HG03342 (cell line): Measurements from ENCODE around the gene SPAG16.
A peak's percentile ranks its signal among the peaks of the same experiment; 100 is the strongest.

ENCODE experiments used
- ATAC-seq: cut with Tn5 transposase; IDR thresholded peaks from one replicate; pipeline ENCODE4 v1.9.1; 2021; ENCODE audit warnings: mild to moderate bottlenecking, moderate library complexity; ENCODE audit not compliant: unreplicated experiment

Gene SPAG16

GRCh38 chr2:213537579-213537978 lies 253.3 kb downstream of the SPAG16 start:
- ATAC-seq = no peak

DNA sequence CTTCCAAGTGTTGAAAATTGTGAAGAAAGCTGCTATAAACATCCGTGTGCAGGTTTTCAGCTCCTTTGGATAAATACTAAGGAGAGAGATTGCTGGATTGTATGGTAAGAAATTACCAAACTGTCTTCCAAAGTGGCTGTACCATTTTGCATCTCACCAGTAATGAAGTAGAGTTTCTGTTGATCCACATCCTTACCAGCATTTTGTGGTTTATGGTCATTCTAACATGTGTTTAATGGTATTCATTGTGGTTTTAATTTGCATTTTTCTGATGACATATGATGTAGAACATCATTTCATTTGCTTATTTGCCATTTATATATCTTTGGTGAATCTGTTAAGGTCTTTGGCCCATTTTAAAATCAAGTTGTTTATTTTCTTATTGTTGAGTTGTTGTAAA lies 260.7 kb downstream of the SPAG16 start:
- ATAC-seq = no peak

GRCh38 chr2:213545481-213545880 lies 261.2 kb downstream of the SPAG16 start:
- ATAC-seq = no peak

DNA sequence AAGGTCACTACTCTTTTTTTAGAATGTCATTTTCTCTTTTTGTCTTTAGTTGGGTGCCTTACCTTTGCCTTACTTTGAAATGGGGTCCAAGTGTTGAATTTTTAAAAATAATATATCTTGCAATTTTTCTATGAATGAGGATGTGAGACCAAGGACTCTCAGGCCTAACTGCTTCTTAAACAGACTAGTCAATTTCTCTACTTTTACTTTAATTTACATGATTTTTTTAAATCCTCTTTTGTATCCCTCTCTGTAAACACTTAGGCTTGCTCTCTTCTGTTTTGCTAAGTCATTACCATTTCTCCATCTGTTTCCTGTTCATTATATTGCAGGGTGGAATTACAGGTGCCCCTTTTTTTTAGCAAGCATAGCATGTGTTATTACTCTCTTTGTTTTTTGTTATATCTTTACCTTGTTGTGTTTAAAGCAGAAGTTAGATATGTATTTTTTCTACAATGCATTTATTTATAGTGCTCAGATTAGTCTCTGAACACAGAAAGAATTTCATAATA lies 261.8 kb downstream of the SPAG16 start:
- no peak for ATAC-seq

GRCh38 chr2:213551526-213551925 lies 267.3 kb downstream of the SPAG16 start:
- no peak for ATAC-seq

GRCh38 chr2:213559053-213559452 lies 274.8 kb downstream of the SPAG16 start:
- no peak for ATAC-seq

DNA sequence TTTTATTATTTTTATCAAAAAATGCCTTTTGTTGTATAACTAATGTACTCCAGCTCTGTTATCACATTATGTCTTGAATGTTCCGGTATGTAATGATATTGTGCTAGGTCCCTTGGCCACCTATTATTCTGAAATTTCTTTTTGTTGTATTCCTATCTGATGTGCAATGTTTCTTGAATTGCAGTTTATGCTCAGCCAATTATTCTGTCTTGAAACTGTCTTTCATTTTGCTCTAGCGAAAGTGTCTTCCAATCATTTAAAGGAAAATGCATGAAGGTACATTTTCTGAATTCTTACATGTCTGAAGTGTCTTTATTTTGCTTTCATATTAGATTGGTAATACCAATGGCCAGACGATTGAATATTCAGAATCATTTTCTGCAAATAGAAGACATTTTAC lies 277.5 kb downstream of the SPAG16 start:
- no peak for ATAC-seq

DNA sequence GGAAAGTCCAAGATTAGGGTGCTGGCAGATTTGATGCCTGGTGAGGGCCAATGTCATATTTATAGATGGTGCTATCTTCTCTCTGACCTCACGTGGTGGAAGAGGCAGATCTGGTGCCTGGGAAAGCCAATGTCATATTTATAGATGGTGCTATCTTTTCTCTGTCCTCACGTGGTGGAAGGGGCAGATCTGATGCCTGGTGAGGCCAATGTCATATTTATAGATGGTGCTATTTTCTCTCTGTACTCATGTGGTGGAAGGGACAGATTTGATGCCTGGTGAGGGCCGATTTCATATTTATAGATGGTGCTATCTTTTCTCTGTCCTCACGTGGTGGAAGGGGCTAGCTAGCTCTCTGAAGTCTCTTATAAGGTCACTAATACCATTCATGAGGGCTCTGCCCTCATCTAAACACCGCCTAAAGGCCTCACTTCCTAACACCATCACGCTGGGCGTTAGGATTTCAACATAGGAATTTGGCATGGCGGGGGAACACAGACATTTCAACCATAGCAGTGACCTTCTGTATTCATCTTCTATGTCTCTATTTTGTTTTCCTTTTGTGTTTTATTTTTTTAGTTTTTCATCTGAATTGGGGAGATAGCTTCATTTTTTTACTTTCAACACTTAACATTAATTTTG lies 278.4 kb downstream of the SPAG16 start:
- no peak for ATAC-seq

DNA sequence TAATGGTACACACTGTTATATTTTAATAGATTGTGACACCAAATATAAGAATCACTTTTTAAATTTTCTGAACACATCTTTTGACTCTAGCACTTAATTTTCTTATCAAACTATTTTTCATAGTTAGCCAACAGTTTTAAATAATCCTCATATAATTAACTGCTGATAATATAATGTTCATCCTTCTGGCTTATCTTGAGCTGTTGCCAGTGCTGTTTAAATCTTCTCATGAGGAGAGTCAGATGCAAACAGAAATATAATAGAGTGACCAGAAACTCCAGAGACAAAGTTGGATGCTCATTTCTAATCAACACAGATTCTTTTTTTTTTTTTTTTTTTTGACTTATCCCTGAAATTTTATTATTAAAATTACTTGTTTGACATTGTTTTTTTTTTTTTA lies 282.6 kb downstream of the SPAG16 start:
- no peak for ATAC-seq

GRCh38 chr2:213609570-213610170 lies 325.4 kb downstream of the SPAG16 start:
- ATAC-seq = no peak

GRCh38 chr2:213627054-213627710 lies 342.9 kb downstream of the SPAG16 start:
- ATAC-seq = no peak

DNA sequence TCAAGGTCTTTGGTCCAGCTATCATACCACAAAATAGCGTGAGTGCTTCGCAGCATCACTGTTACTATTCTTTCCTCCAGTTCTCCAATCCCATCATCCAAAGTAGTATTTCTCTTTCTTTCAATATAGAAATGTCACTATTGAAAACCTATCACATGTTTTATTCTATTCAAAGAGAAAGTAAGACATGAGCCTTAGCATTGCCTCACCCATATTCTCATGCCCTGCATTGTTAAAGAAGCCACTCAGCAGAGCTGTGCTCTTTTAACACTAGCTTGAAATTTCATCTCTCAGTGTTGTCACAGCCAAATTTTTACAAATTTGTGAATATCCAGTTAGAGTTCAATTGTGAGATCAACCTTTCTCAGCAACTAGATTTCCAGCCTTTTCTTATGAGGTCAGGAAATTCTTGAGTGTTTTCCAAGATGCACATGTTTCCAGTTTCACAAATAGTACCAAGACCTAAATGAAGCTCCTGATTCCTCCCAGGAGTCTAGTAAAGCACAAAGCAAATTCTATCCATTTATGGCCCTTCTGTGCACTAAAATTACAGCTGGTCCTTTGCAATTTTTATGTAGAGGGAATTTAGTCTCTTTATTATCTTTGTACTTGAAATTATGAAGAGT lies 343.7 kb downstream of the SPAG16 start:
- ATAC-seq = no peak

GRCh38 chr2:213640738-213641425 lies 356.6 kb downstream of the SPAG16 start:
- ATAC-seq = no peak

GRCh38 chr2:213644926-213645325 lies 360.7 kb downstream of the SPAG16 start:
- ATAC-seq = no peak

- ATAC-seq = no peak
Observed at GRCh38 chr2:213649176-213649575, 364.9 kb downstream of the SPAG16 start.

- no peak for ATAC-seq
Observed at GRCh38 chr2:213664817-213665216, 380.6 kb downstream of the SPAG16 start.

DNA sequence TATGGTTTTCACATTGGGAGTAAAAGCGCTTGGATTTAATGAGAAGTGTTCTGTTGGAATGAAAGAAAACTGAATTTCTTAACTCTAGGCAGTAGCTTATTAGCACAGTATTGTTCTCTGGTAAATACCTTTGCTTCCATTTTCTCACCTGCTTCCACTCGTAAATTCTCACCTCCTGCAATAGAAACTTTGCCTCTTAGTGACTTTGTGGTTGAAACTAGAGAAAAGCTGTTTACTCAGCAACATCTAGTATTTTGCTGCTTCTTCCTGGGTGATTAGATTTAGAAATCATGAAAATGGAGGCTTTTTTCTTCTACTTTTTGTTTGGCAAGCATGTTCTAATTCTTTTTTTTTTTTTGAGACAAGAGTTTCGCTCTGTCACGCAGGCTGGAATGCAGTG lies 385.4 kb downstream of the SPAG16 start:
- ATAC-seq = no peak

DNA sequence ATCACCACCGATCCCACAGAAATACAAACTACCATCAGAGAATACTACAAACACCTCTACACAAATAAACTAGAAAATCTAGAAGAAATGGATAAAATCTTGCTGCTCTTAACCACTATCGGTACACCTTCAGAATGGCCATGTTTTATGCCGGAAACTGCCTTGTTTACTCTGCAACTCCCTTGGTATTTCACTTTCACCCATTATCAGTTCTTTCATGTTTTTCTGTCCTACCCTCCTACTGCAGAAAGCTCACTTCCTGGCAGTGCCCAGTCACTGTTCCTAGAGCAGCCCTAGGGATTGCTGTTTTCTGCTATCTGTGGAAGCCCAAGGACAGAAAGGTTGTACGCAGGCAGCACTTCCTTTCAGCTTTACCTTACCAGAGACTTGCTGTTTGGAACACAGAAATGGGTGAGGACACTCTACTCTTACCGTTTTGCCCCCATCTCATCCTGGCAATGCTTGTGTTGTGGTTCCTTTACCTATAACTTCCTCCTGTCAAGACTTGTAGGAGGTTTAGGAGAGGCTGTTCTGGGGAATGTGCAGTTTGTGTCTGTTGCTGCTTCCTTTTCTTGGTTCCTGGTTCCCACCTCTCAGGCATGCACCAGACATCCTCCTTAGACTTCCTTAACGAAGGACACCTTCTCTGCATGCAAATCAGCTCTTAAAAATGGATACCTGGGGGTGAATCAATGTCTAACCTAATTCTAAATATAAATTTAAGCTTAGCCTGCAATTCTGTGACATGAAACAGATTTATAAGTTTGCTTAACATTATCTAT lies 394.4 kb downstream of the SPAG16 start:
- peak; percentile 48 for ATAC-seq

- ATAC-seq = no peak
Observed at GRCh38 chr2:213679894-213680293, 395.6 kb downstream of the SPAG16 start.

DNA sequence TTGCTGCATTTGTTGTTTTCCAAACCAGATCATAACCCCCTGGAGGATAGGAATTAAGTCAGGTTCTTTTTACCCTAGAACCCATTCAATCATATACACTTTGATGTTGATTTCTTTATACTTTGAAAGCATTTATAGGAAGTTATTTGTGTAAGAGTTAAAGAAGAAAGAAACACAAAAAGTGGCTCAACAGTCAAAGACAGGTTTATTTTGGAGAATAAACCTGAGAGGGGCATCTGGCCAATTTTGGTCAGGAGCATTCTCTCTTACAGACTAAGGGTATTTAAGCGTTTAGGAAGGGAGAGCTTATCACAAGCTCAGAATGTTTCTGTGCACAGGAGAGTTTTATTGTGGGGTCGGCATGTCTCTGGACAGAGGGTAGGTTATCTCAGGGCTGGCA lies 398.0 kb downstream of the SPAG16 start:
- ATAC-seq = no peak
